Activated CD8-positive, alpha-beta memory T cell treated with anti-CD3 and anti-CD28 coated beads, Interleukin-2, amount 50 U/mL, for 24 hours (primary cell): ENCODE measurements around the gene S100A11.
"Not testable (repeated sequence)": the region's sequence is repeated elsewhere in the genome, so short reads cannot be mapped to it uniquely, and the experiment has no call there.

Source experiments
- DNase-seq: peaks from one replicate; pipeline ENCODE4 v3.0.0-alpha.2; 2020; ENCODE audit errors: extremely low read depth

Gene S100A11

GRCh38 chr1:152036267-152037216 is at the start of gene S100A11:
Gene S100A11 (minus strand): TSS chr1:152037004. CDS start chr1:152036915, 89 bp downstream.
- peak; percentile 39 for DNase-seq

- no peak for DNase-seq
Measured at GRCh38 chr1:152084853-152085252, 48.0 kb upstream of the S100A11 start.

- DNase-seq: not testable (repeated sequence)
Measured at GRCh38 chr1:152081026-152081425, 44.2 kb upstream of the S100A11 start.

- DNase-seq: not testable (repeated sequence)
Measured at GRCh38 chr1:152080494-152080893, 43.7 kb upstream of the S100A11 start.

GRCh38 chr1:152078831-152079441 is 42.1 kb upstream of the S100A11 start:
- DNase-seq: no peak

GRCh38 chr1:152072311-152072710 is 35.5 kb upstream of the S100A11 start:
- no peak for DNase-seq

- DNase-seq: no peak
Measured at GRCh38 chr1:152071123-152071522, 34.3 kb upstream of the S100A11 start.

GRCh38 chr1:152067929-152068328 is 31.1 kb upstream of the S100A11 start:
- no peak for DNase-seq

- DNase-seq: no peak
Measured at GRCh38 chr1:152067150-152067549, 30.3 kb upstream of the S100A11 start.

GRCh38 chr1:152061952-152062351 is 25.1 kb upstream of the S100A11 start:
- DNase-seq: no peak

GRCh38 chr1:152053375-152053774 is 16.6 kb upstream of the S100A11 start:
- DNase-seq: no peak

- peak; percentile 74 for DNase-seq
Measured at GRCh38 chr1:152052606-152053005, 15.8 kb upstream of the S100A11 start.

- DNase-seq: no peak
Measured at GRCh38 chr1:152050886-152051675, 14.3 kb upstream of the S100A11 start.

- DNase-seq: no peak
Measured at GRCh38 chr1:152049291-152050083, 12.7 kb upstream of the S100A11 start.

GRCh38 chr1:152048416-152049009 is 11.7 kb upstream of the S100A11 start:
- DNase-seq: no peak

- DNase-seq: peak; percentile 75
Measured at GRCh38 chr1:152047730-152048415, 11.1 kb upstream of the S100A11 start.

GRCh38 chr1:152047413-152047729 is 10.6 kb upstream of the S100A11 start:
- no peak for DNase-seq

- DNase-seq: no peak
Measured at GRCh38 chr1:152044386-152044785, 7.6 kb upstream of the S100A11 start.

GRCh38 chr1:152043870-152044269 is 7.1 kb upstream of the S100A11 start:
- no peak for DNase-seq

- DNase-seq: no peak
Measured at GRCh38 chr1:152042030-152042429, 5.2 kb upstream of the S100A11 start.

- no peak for DNase-seq
Measured at GRCh38 chr1:152039886-152040285, 3.1 kb upstream of the S100A11 start.
